ENCODE measurements around the gene PUSL1.
"Not testable (repeated sequence)": the region's sequence is repeated elsewhere in the genome, so short reads cannot be mapped to it uniquely, and the experiment has no call there.

Gene PUSL1

DNA sequence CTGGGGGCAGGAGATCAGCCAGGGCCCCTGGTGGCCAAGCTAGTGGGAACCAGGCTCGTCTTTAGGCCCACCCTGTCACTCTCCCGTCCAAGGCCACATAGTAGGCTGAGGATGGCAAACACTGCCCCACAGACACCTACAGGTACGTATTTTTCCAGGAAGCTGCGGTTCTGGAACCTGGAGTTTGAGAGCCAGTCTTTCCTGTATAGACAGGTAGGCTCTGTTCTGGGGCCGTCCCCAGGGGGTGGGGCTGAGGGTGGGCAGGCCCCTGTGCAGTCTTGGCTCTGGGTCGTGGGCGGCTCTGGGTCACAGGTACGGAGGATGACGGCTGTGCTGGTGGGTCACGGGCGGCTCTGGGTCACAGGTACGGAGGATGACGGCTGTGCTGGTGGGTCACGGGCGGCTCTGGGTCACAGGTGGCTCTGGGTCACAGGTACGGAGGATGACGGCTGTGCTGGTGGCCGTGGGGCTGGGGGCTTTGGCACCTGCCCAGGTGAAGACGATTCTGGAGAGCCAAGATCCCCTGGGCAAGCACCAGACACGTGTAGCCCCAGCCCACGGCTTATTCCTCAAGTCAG lies 2.2 kb downstream of the PUSL1 start:
- Histone ChIP-seq H3K36me3 (ENCODE audit: control insufficient read depth, insufficient read depth, low read length) (peaks cover 14% of the 10 kb centered on the region), H3K27me3 (ENCODE audit: control insufficient read depth, insufficient read depth, low read length, poor library complexity, severe bottlenecking) (peaks cover 13% of the 10 kb centered on the region), H3K9me3 (ENCODE audit: control insufficient read depth, low read length) (no peaks in the 10 kb centered on the region), H3K4me1 (ENCODE audit: control insufficient read depth, insufficient read depth, low read length) (peaks cover 27% of the 10 kb centered on the region), H3K27ac (ENCODE audit: insufficient read depth, low read depth, low read length, poor library complexity, severe bottlenecking) (no peak overlapping the region), H3K4me3 (ENCODE audit: insufficient read depth, low read depth, low read length) (no peak overlapping the region)
- WGBS, 2 experiments = 93 to 94% methylated on average over 21 of the region's 21 CpGs

- Histone ChIP-seq H3K4me3 (ENCODE audit: insufficient read depth, low read depth, low read length) (no peak overlapping the region), H3K4me1 (ENCODE audit: control insufficient read depth, insufficient read depth, low read length) (peaks cover 27% of the 10 kb centered on the region), H3K9me3 (ENCODE audit: control insufficient read depth, low read length) (no peaks in the 10 kb centered on the region), H3K27me3 (ENCODE audit: control insufficient read depth, insufficient read depth, low read length, poor library complexity, severe bottlenecking) (peaks cover 13% of the 10 kb centered on the region), H3K36me3 (ENCODE audit: control insufficient read depth, insufficient read depth, low read length) (peaks cover 14% of the 10 kb centered on the region), H3K27ac (ENCODE audit: insufficient read depth, low read depth, low read length, poor library complexity, severe bottlenecking) (no peak overlapping the region)
- WGBS, 2 experiments = 95 to 96% methylated on average over 22 of the region's 22 CpGs
Observed at GRCh38 chr1:1311107-1312104, 3.0 kb downstream of the PUSL1 start.

- Histone ChIP-seq H3K9me3 (ENCODE audit: control insufficient read depth, low read length) (no peaks in the 10 kb centered on the region), H3K4me3 (ENCODE audit: insufficient read depth, low read depth, low read length) (no peak overlapping the region), H3K27ac (ENCODE audit: insufficient read depth, low read depth, low read length, poor library complexity, severe bottlenecking) (no peak overlapping the region), H3K27me3 (ENCODE audit: control insufficient read depth, insufficient read depth, low read length, poor library complexity, severe bottlenecking) (peaks cover 13% of the 10 kb centered on the region), H3K4me1 (ENCODE audit: control insufficient read depth, insufficient read depth, low read length) (peaks cover 19% of the 10 kb centered on the region), H3K36me3 (ENCODE audit: control insufficient read depth, insufficient read depth, low read length) (peaks cover 14% of the 10 kb centered on the region)
- WGBS, 2 experiments = 95 to 96% methylated on average over 49 of the region's 49 CpGs
Observed at GRCh38 chr1:1312450-1313314, 4.3 kb downstream of the PUSL1 start.

GRCh38 chr1:1313500-1314236 lies 5.3 kb downstream of the PUSL1 start:
- Histone ChIP-seq H3K4me1 (ENCODE audit: control insufficient read depth, insufficient read depth, low read length) (peaks cover 19% of the 10 kb centered on the region), H3K27ac (ENCODE audit: insufficient read depth, low read depth, low read length, poor library complexity, severe bottlenecking) (no peak overlapping the region), H3K27me3 (ENCODE audit: control insufficient read depth, insufficient read depth, low read length, poor library complexity, severe bottlenecking) (peaks cover 12% of the 10 kb centered on the region), H3K4me3 (ENCODE audit: insufficient read depth, low read depth, low read length) (no peak overlapping the region), H3K36me3 (ENCODE audit: control insufficient read depth, insufficient read depth, low read length) (peaks cover 14% of the 10 kb centered on the region), H3K9me3 (ENCODE audit: control insufficient read depth, low read length) (no peaks in the 10 kb centered on the region)
- WGBS, 2 experiments = 93% methylated on average over 37 of the region's 37 CpGs

- Histone ChIP-seq H3K4me1 (ENCODE audit: control insufficient read depth, insufficient read depth, low read length) (peaks cover 18% of the 10 kb centered on the region), H3K27ac (ENCODE audit: insufficient read depth, low read depth, low read length, poor library complexity, severe bottlenecking) (no peak overlapping the region), H3K36me3 (ENCODE audit: control insufficient read depth, insufficient read depth, low read length) (peaks cover 19% of the 10 kb centered on the region), H3K27me3 (ENCODE audit: control insufficient read depth, insufficient read depth, low read length, poor library complexity, severe bottlenecking) (peaks cover 6% of the 10 kb centered on the region), H3K4me3 (ENCODE audit: insufficient read depth, low read depth, low read length) (no peak overlapping the region), H3K9me3 (ENCODE audit: control insufficient read depth, low read length) (no peaks in the 10 kb centered on the region)
- WGBS, 2 experiments = 95 to 96% methylated on average over 15 of the region's 15 CpGs
Observed at GRCh38 chr1:1314237-1314586, 5.8 kb downstream of the PUSL1 start.

GRCh38 chr1:1314678-1315335 lies 6.4 kb downstream of the PUSL1 start:
- Histone ChIP-seq H3K4me3 (ENCODE audit: insufficient read depth, low read depth, low read length) (no peak overlapping the region), H3K4me1 (ENCODE audit: control insufficient read depth, insufficient read depth, low read length) (peaks cover 12% of the 10 kb centered on the region), H3K27me3 (ENCODE audit: control insufficient read depth, insufficient read depth, low read length, poor library complexity, severe bottlenecking) (peaks cover under 1% of the 10 kb centered on the region), H3K36me3 (ENCODE audit: control insufficient read depth, insufficient read depth, low read length) (peaks cover 22% of the 10 kb centered on the region), H3K9me3 (ENCODE audit: control insufficient read depth, low read length) (no peaks in the 10 kb centered on the region), H3K27ac (ENCODE audit: insufficient read depth, low read depth, low read length, poor library complexity, severe bottlenecking) (peak overlapping the region; percentile 8)
- WGBS, 2 experiments = 94 to 95% methylated on average over 23 of the region's 23 CpGs

- Histone ChIP-seq H3K36me3 (ENCODE audit: control insufficient read depth, insufficient read depth, low read length) (peaks cover 23% of the 10 kb centered on the region), H3K27me3 (ENCODE audit: control insufficient read depth, insufficient read depth, low read length, poor library complexity, severe bottlenecking) (no peaks in the 10 kb centered on the region), H3K27ac (ENCODE audit: insufficient read depth, low read depth, low read length, poor library complexity, severe bottlenecking) (peak overlapping the region; percentile 8), H3K4me1 (ENCODE audit: control insufficient read depth, insufficient read depth, low read length) (peaks cover 6% of the 10 kb centered on the region), H3K9me3 (ENCODE audit: control insufficient read depth, low read length) (no peaks in the 10 kb centered on the region), H3K4me3 (ENCODE audit: insufficient read depth, low read depth, low read length) (no peak overlapping the region)
- 24 to 25% methylated on average over 10 to 14 of the region's 26 CpGs for WGBS, 2 experiments
Observed at GRCh38 chr1:1315435-1315954, 7.1 kb downstream of the PUSL1 start.

GRCh38 chr1:1316199-1316598 lies 7.8 kb downstream of the PUSL1 start:
- H3K27me3 ChIP-seq (ENCODE audit: control insufficient read depth, insufficient read depth, low read length, poor library complexity, severe bottlenecking); H3K9me3 ChIP-seq (ENCODE audit: control insufficient read depth, low read length); H3K4me3 ChIP-seq (ENCODE audit: insufficient read depth, low read depth, low read length); H3K27ac ChIP-seq (ENCODE audit: insufficient read depth, low read depth, low read length, poor library complexity, severe bottlenecking); H3K4me1 ChIP-seq (ENCODE audit: control insufficient read depth, insufficient read depth, low read length): not testable (repeated sequence)
- H3K36me3 ChIP-seq (ENCODE audit: control insufficient read depth, insufficient read depth, low read length) = peaks cover 30% of the 10 kb centered on the region
- WGBS, 2 experiments = 87 to 91% methylated on average over 8 of the region's 8 CpGs

GRCh38 chr1:1317420-1317819 lies 9.0 kb downstream of the PUSL1 start:
- peaks cover 25% of the 10 kb centered on the region for H3K36me3 ChIP-seq (ENCODE audit: control insufficient read depth, insufficient read depth, low read length)
- H3K9me3 ChIP-seq (ENCODE audit: control insufficient read depth, low read length) = no peaks in the 10 kb centered on the region
- H3K4me1 ChIP-seq (ENCODE audit: control insufficient read depth, insufficient read depth, low read length) = peaks cover 6% of the 10 kb centered on the region
- no peaks in the 10 kb centered on the region for H3K27me3 ChIP-seq (ENCODE audit: control insufficient read depth, insufficient read depth, low read length, poor library complexity, severe bottlenecking)
- 95% methylated on average over 6 of the region's 6 CpGs for WGBS, 2 experiments
- no peak overlapping the region for H3K4me3 ChIP-seq (ENCODE audit: insufficient read depth, low read depth, low read length)
- H3K27ac ChIP-seq (ENCODE audit: insufficient read depth, low read depth, low read length, poor library complexity, severe bottlenecking) = no peak overlapping the region

Measured in ectodermal cell (in vitro differentiated cells).